RWPE1 (cell line): ENCODE data around the gene IKBIP.

Source experiments
- CTCF ChIA-PET: fragments of 350-600 bp; sonication (Branson Sonifier 250); formaldehyde crosslinking; extraction: SDS; loops from one replicate; lab custom pipeline; 2021; lab: Yijun Ruan, JAX
- POLR2A ChIA-PET: fragments of 400-600 bp; formaldehyde crosslinking; extraction: SDS; loops from one replicate; lab custom pipeline; 2020; ENCODE audit warnings: antibody characterized with exemption; ENCODE audit not compliant: low non-redundant PET; lab: Yijun Ruan, JAX
- DNase-seq: peaks from one replicate; pipeline ENCODE4 v3.0.0; 2012; ENCODE audit warnings: low spot score
- H3K27ac ChIP-seq: fragments of 450-650 bp; 2 replicates; pipeline ENCODE4 v1.5.1; 2017
- TF ChIP-seq, protein P1 (sequence below): fragments of 450-650 bp; conservative IDR thresholded peaks from 2 replicates; pipeline ENCODE4 v1.5.1; 2017; ENCODE audit warnings: low read depth, mild to moderate bottlenecking

IKBIP gene

GRCh38 chr12:98678946-98679610 is 34.5 kb upstream of the IKBIP start:
- ChIA-PET CTCF (interaction anchor here (0.6 kb wide), 1 partner anchor 980 kb away, joined by 3 read pairs; no protein-coding TSS in a partner anchor), POLR2A (no interaction called here)
- TF ChIP-seq, protein P1, sequence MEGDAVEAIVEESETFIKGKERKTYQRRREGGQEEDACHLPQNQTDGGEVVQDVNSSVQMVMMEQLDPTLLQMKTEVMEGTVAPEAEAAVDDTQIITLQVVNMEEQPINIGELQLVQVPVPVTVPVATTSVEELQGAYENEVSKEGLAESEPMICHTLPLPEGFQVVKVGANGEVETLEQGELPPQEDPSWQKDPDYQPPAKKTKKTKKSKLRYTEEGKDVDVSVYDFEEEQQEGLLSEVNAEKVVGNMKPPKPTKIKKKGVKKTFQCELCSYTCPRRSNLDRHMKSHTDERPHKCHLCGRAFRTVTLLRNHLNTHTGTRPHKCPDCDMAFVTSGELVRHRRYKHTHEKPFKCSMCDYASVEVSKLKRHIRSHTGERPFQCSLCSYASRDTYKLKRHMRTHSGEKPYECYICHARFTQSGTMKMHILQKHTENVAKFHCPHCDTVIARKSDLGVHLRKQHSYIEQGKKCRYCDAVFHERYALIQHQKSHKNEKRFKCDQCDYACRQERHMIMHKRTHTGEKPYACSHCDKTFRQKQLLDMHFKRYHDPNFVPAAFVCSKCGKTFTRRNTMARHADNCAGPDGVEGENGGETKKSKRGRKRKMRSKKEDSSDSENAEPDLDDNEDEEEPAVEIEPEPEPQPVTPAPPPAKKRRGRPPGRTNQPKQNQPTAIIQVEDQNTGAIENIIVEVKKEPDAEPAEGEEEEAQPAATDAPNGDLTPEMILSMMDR = no peak
- DNase-seq = no peak
- H3K27ac ChIP-seq = no peak overlapping the region

- TF ChIP-seq, protein P1 = no peak
- POLR2A ChIA-PET = no interaction called here
- CTCF ChIA-PET = interaction anchor here (0.6 kb wide), 1 partner anchor 1385 kb away, joined by 3 read pairs; no protein-coding TSS in a partner anchor
- DNase-seq = no peak
- no peak overlapping the region for H3K27ac ChIP-seq
Measured at GRCh38 chr12:98678236-98678945, 33.8 kb upstream of the IKBIP start.

DNA sequence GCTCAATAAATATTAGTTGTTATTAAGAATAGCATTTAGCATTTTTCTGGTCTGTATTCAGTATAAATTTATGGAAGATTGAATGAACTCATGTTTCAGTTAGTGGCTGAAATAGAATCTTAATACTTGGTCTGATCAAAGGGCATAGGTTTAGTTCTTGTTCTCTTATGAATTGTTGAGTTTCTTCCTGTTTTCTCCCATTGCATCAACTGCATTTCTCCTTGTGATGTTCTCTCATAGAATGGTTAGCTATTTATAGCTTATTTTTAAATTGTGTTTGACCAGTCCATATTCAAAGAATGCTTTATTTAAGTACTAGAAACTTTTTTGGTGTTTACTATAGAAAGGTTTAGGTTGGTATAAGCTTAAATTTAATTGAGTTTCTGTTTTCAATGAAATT is 30.3 kb upstream of the IKBIP start:
- H3K27ac ChIP-seq = no peak overlapping the region
- TF ChIP-seq, protein P1 = no peak
- POLR2A ChIA-PET = no interaction called here
- no peak for DNase-seq
- CTCF ChIA-PET = interaction anchor here (0.5 kb wide), 1 partner anchor 30 kb away, joined by 3 read pairs; the partner anchor contains the start of gene IKBIP

- TF ChIP-seq, protein P1 = no peak
- H3K27ac ChIP-seq = no peak overlapping the region
- DNase-seq = no peak
- ChIA-PET POLR2A (no interaction called here), CTCF (no interaction called here)
Measured at GRCh38 chr12:98671459-98671858, 26.9 kb upstream of the IKBIP start.

DNA sequence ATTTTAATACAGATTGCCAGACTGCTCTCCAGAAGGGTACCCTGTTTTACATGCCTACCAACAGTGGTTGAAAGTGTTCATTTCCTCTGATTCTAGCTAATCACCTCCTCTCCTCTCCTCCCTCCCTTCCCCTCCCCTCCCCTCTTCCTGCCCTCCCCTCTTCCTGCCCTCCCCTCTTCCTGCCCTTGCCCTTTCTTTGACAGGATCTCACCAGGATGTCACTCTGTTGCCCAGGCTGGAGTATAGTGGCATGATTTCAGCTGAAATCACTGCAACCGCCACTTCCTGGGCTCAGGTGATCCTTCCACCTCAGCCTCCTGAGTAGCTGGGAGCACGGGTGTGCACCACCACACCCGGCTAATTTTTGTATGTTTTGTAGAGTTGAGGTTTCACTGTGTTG is 25.2 kb upstream of the IKBIP start:
- ChIA-PET CTCF (no interaction called here), POLR2A (no interaction called here)
- TF ChIP-seq, protein P1 = no peak
- DNase-seq = no peak
- no peak overlapping the region for H3K27ac ChIP-seq

DNA sequence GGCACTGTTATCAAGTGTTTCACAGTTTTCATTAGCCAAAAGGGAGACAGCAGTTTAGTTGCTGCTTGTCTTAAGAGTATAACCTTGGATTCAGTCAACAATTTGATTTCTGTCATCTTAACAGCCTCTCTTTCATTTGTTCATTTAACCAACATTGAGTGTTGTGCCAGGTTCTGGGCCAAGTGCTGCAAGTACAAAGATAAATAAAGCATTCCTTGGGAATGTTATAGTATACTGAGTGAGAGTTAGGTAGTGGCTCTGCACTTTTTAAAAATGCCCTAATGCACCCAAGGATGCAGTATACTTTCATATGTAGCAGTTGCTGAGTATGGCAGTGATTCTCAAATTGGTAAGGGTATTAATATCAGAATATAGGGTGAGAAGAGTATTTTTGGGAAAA is 15.9 kb upstream of the IKBIP start:
- TF ChIP-seq, protein P1 = no peak
- no peak for DNase-seq
- H3K27ac ChIP-seq = no peak overlapping the region
- ChIA-PET CTCF (no interaction called here), POLR2A (no interaction called here)
